Effector memory CD8-positive, alpha-beta T cell (primary cell): ENCODE data around the gene ISCA2.

Experiments used
- ATAC-seq: fragments of 150-1000 bp; cut with Tn5 transposase; replicated peaks from 2 replicates; pipeline ENCODE4 v1.10.0; 2021; ENCODE audit warnings: mild to moderate bottlenecking, moderate library complexity
- DNase-seq, 3 experiments: peaks; one replicate each; pipeline ENCODE4 v3.0.0; 2021
- H3K27ac Mint-ChIP-seq, 2 donors: one replicate each; pipeline ENCODE4 v1.8.0; 2022; ENCODE audit warnings: mild to moderate bottlenecking in 2 of 2, mixed read lengths in 2 of 2, moderate library complexity in 2 of 2
- H3K27me3 Mint-ChIP-seq, 2 donors: one replicate each; pipeline ENCODE4 v1.8.0; 2022; ENCODE audit warnings: mixed read lengths in 2 of 2
- H3K36me3 Mint-ChIP-seq: one replicate; pipeline ENCODE4 v1.8.0; 2022; ENCODE audit warnings: mild to moderate bottlenecking, moderate library complexity, mixed read lengths; ENCODE audit not compliant: insufficient read depth
- H3K4me1 Mint-ChIP-seq, 2 donors: one replicate each; pipeline ENCODE4 v1.8.0; 2022; ENCODE audit warnings: low read depth in 2 of 2, mixed read lengths in 2 of 2
- H3K4me3 Mint-ChIP-seq, 2 donors: one replicate each; pipeline ENCODE4 v1.8.0; 2022; ENCODE audit warnings: mild to moderate bottlenecking in 2 of 2, mixed read lengths in 2 of 2, moderate library complexity in 2 of 2
- H3K9me3 Mint-ChIP-seq, 2 donors: one replicate each; pipeline ENCODE4 v1.8.0; 2022; ENCODE audit warnings: mixed read lengths in 2 of 2

ISCA2 gene

DNA sequence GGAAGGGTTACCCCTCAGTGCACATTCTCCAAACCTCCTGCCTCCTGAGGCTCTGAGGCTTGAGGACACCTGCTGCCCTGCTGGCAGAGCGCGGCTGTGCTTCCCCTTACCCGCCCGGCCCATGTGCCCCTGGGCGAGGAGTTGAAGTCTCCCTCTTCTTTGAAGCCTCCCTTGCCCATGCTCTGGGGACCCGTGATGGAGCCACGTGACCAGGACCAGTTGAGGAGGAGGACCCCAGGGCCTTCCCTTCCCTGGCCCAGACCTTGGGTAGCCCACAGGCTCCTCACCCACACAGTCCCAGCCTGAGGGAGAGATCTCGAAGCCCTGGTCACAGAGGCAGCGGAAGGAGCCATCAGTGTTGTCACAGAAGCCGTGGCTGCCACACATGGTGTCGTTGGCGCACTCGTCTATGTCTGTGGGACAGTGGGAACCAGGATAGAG lies 12.9 kb downstream of the ISCA2 start:
- Mint-ChIP-seq H3K27ac (no peak overlapping the region), H3K9me3 (no peaks in the 10 kb centered on the region), H3K4me1 (peaks cover 4 to 8% of the 10 kb centered on the region in 2 donors), H3K4me3 (no peak overlapping the region), H3K36me3 (no peaks in the 10 kb centered on the region), H3K27me3 (peaks cover 0 to 25% of the 10 kb centered on the region in 2 donors)
- ATAC-seq (no peak), DNase-seq (no peak)

DNA sequence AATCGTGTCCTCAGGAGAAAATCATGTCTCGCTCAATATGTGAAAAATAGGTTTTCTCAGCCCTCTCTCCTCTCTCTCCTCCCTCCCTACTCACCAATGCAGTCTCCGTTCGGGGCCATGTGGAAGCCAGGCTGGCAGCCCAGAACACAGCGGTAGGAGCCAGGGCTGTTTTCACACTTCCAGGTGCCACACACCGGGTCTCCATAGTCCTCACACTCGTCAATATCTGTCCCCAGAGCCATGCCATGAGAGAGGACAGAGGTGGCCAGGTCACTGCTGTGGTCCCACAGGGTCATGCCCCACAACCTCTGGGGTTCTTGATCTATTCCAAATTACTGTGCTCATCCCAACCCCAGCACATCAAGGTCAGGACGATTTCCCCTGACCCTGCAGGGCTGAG lies 13.5 kb downstream of the ISCA2 start:
- Mint-ChIP-seq H3K27ac (peak overlapping the region in 1 of 2 donors; percentile 27), H3K4me3 (no peak overlapping the region)

DNA sequence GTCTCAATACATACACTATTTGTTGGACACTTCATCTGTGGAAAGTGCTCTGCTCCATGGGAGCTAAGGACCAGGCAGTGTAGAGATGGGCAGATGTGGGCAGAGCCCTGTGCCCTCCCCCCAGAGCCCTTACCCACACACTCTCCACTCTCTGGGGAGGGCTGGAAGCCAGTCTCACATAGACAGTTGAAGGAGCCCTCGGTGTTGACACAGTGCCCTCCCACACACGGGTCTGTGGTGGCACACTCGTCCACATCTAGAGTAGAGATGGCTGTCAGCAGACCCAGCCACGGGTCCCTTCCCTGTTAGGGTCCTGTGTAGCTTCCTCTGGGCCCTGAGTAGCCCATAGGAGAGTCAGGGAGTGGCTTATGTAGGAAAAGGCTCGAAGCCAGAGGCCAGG lies 14.3 kb downstream of the ISCA2 start:
- Mint-ChIP-seq H3K4me1 (peaks cover 4 to 5% of the 10 kb centered on the region in 2 donors), H3K36me3 (no peaks in the 10 kb centered on the region), H3K4me3 (no peak overlapping the region), H3K27ac (no peak overlapping the region), H3K9me3 (no peaks in the 10 kb centered on the region), H3K27me3 (peaks cover 10 to 39% of the 10 kb centered on the region in 2 donors)
- ATAC-seq (no peak), DNase-seq (no peak)

More for the DNA sequence above, 13.5 kb downstream of the ISCA2 start:
- DNase-seq = no peak
- peaks cover 3 to 31% of the 10 kb centered on the region in 2 donors for H3K27me3 Mint-ChIP-seq
- H3K4me1 Mint-ChIP-seq = peaks cover 4 to 8% of the 10 kb centered on the region in 2 donors
- no peaks in the 10 kb centered on the region for H3K36me3 Mint-ChIP-seq
- no peaks in the 10 kb centered on the region for H3K9me3 Mint-ChIP-seq
- no peak for ATAC-seq

GRCh38 chr14:74508292-74508731 lies 14.7 kb downstream of the ISCA2 start:
- Mint-ChIP-seq H3K4me3 (no peak overlapping the region), H3K9me3 (no peaks in the 10 kb centered on the region), H3K27me3 (peaks cover 11 to 42% of the 10 kb centered on the region in 2 donors), H3K27ac (no peak overlapping the region), H3K4me1 (peaks cover 4 to 5% of the 10 kb centered on the region in 2 donors), H3K36me3 (no peaks in the 10 kb centered on the region)
- DNase-seq (no peak), ATAC-seq (no peak)

GRCh38 chr14:74508844-74509428 lies 15.4 kb downstream of the ISCA2 start:
- DNase-seq (no peak), ATAC-seq (no peak)
- peaks cover 4 to 5% of the 10 kb centered on the region in 2 donors for H3K4me1 Mint-ChIP-seq
- no peaks in the 10 kb centered on the region for H3K36me3 Mint-ChIP-seq
- H3K9me3 Mint-ChIP-seq = no peaks in the 10 kb centered on the region
- peak overlapping the region in 1 of 2 donors; percentile 17 for H3K27ac Mint-ChIP-seq
- peaks cover 11 to 42% of the 10 kb centered on the region in 2 donors for H3K27me3 Mint-ChIP-seq
- no peak overlapping the region for H3K4me3 Mint-ChIP-seq

DNA sequence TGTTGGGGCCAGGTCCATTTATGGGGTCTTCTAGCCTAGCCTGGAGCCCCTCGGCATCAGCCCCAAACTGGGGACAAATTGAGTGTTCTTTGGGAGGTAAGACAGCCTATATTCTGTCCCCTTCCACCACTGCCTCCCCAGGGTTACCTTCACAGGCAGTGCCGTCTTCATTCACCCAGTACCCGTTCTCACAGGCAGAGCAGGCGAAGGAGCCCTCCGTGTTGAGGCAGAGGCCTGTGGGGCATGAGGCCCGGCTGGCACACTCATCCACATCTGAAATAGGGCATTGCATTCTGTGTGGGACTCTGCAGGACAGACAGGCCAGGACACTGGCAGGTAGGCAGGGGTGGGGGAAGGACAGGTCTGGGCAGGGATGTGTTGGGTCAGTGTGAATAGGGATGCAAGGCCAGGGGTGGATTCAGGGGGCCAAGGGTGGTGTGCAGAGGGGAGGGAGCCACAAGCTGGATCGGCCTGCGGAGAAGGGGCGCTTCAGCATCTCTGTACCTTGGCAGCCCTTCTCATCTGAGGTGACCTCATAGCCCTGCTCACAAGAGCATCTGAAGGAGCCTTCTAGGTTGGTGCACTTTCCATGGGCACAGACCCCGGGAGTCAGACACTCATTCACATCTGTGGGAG lies 16.1 kb downstream of the ISCA2 start:
- Mint-ChIP-seq H3K36me3 (no peaks in the 10 kb centered on the region), H3K27ac (peak overlapping the region in 1 of 2 donors; percentile 17), H3K27me3 (peaks cover 11 to 48% of the 10 kb centered on the region in 2 donors), H3K9me3 (no peaks in the 10 kb centered on the region), H3K4me1 (peaks cover 4 to 8% of the 10 kb centered on the region in 2 donors), H3K4me3 (no peak overlapping the region)
- ATAC-seq (no peak), DNase-seq (no peak)

DNA sequence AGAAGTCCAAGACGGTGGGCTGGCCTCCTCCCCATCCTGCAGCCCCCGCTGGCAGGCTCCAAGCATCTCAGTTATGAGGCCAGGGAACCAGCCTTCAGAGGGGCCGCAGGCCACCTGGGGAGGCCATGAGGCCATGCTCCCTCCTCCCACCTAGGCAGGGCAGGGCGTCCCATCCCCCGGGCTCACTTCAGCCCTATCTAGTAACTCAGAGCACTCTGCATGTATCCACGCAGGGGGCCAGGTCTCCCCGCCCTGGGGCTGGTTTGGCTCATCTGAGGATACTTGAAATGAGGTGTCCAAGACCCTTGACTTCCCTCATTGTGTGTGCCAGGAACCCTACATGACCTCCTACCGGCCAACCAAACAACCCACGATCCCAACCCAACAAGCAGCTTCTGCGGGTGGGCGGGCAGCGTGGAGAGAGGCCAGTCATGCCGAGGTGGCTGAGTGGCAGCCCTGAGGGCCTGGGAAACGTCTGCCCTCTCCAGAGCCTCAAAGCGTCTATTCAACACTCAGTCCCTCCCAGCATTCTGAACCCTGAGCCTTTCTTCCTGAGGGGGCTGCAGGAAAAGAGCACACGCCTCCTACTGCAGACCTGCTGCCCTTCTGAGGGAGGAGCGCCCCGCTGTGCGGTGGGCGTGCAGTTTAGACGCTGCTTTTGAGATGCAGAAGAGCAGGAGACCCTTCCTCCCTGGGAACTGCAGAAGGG lies 16.8 kb downstream of the ISCA2 start:
- peaks cover 11 to 48% of the 10 kb centered on the region in 2 donors for H3K27me3 Mint-ChIP-seq
- no peak for ATAC-seq
- DNase-seq = no peak
- H3K36me3 Mint-ChIP-seq = no peaks in the 10 kb centered on the region
- H3K4me3 Mint-ChIP-seq = no peak overlapping the region
- peaks cover 4 to 8% of the 10 kb centered on the region in 2 donors for H3K4me1 Mint-ChIP-seq
- no peaks in the 10 kb centered on the region for H3K9me3 Mint-ChIP-seq
- no peak overlapping the region for H3K27ac Mint-ChIP-seq

- H3K4me1 Mint-ChIP-seq = peaks cover 1 to 6% of the 10 kb centered on the region in 2 donors
- DNase-seq (no peak), ATAC-seq (no peak)
- peaks cover 11 to 54% of the 10 kb centered on the region in 2 donors for H3K27me3 Mint-ChIP-seq
- no peak overlapping the region for H3K27ac Mint-ChIP-seq
- H3K36me3 Mint-ChIP-seq = no peaks in the 10 kb centered on the region
- no peak overlapping the region for H3K4me3 Mint-ChIP-seq
- no peaks in the 10 kb centered on the region for H3K9me3 Mint-ChIP-seq
Measured at GRCh38 chr14:74510959-74511409, 17.4 kb downstream of the ISCA2 start.

GRCh38 chr14:74511966-74512830 lies 18.6 kb downstream of the ISCA2 start:
- Mint-ChIP-seq H3K9me3 (no peaks in the 10 kb centered on the region), H3K4me3 (no peak overlapping the region), H3K36me3 (no peaks in the 10 kb centered on the region), H3K4me1 (peaks cover 0 to 4% of the 10 kb centered on the region in 2 donors), H3K27me3 (peaks cover 11 to 63% of the 10 kb centered on the region in 2 donors), H3K27ac (peak overlapping the region in 1 of 2 donors; percentile 35)
- DNase-seq (no peak), ATAC-seq (no peak)

DNA sequence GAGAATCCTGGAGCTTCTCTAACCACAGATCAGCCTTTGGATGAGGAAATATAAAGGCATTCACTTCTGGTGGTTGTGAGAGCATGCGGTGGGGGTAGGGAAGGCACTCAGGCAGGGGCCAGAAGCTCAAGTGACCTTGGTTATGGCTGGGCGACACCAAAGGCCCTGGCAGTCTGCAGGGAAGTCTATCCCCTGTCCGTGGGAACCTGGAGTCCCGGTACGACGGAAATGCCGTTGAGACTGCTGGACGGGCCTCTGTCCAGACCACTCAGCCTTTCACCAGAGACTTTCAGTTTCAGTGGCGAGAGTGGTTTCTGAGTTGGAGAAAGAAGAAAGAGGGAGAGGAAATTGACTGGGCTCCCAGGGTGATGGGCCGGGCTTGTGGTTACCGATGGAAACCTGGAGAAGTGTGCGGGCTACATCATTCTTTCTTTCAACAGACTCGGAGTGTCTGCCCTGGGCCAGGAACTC lies 20.9 kb downstream of the ISCA2 start:
- Mint-ChIP-seq H3K27ac (no peak overlapping the region), H3K9me3 (no peaks in the 10 kb centered on the region), H3K4me1 (peaks cover 0 to 4% of the 10 kb centered on the region in 2 donors), H3K27me3 (peaks cover 11 to 70% of the 10 kb centered on the region in 2 donors), H3K36me3 (no peaks in the 10 kb centered on the region), H3K4me3 (peak overlapping the region in 1 of 2 donors; percentile 31)
- ATAC-seq (no peak), DNase-seq (no peak)

DNA sequence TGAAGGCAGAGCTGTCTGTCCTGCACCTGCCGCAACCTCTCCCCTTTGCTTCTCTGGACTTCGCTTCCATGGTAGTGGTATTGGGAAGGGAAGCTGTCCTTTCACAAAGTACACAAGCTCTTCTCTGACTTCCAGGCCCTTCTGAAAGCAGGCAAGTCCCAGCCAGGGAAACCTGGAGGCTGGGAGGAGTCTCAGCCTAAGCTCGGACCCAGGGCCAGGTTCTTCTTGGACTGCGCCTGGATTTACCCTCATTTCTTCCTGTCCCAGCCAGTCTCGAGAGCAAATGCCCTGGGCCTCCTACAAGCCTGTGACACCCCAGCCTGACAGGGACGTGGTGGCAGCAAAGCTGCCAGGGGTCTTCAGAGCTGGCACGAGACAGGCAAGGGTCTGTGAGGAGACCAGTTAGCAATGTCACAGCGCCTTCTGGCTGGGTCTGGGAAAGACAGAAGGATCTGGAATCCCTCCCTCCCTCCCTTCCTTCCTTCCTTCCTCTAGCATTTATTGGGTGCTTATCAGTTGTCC lies 22.4 kb downstream of the ISCA2 start:
- no peak for DNase-seq
- no peak for ATAC-seq
- H3K9me3 Mint-ChIP-seq = no peaks in the 10 kb centered on the region
- no peak overlapping the region for H3K4me3 Mint-ChIP-seq
- H3K4me1 Mint-ChIP-seq = peaks cover 0 to 4% of the 10 kb centered on the region in 2 donors
- H3K27ac Mint-ChIP-seq = no peak overlapping the region
- peaks cover 11 to 56% of the 10 kb centered on the region in 2 donors for H3K27me3 Mint-ChIP-seq
- no peaks in the 10 kb centered on the region for H3K36me3 Mint-ChIP-seq

DNA sequence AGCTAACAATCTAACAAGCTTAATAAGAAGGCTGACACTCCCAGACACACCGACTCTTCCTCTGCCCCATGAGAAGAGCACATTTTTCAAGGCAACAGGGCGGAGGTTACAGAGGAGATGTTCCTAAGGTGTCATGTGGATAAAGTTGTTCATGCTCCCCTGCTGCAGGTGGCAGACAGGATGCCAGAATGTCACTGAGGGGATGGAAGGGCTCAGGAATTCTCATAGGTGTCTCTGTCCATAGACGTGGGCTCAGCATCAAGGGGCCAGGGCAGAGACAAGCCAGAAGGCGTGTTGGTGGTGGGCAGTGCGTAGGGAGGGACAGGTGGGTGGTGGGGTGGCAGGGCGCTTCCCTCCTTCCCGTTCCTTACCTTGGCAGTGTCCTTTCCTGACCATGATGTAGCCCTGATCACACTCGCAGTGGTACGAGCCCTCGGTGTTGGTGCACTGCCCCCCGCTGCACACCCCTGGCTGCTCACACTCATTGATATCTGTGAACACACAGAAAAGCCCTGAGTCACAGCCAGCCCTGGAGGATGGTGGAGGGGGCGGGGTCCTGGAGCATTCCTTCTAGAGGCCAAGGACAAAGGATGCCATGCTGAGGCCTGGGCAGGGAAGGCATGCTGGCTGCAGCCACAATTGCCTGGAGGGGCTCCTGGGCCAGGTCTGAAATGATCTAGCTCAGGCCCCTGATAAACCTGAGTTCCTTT lies 23.0 kb downstream of the ISCA2 start:
- Mint-ChIP-seq H3K9me3 (no peaks in the 10 kb centered on the region), H3K4me1 (peaks cover 0 to 4% of the 10 kb centered on the region in 2 donors), H3K4me3 (no peak overlapping the region), H3K27me3 (peaks cover 11 to 49% of the 10 kb centered on the region in 2 donors), H3K36me3 (no peaks in the 10 kb centered on the region), H3K27ac (no peak overlapping the region)
- ATAC-seq (no peak), DNase-seq (no peak)
